SH-SY5Y (cell line): ENCODE measurements around the gene BHLHE40.

Source experiments
- GATA2 ChIP-seq: IDR thresholded peaks from 2 replicates; pipeline ENCODE4 v1.6.1; 2011; ENCODE audit warnings: mild to moderate bottlenecking, low read depth, low read length
- GATA3 ChIP-seq: IDR thresholded peaks from 2 replicates; pipeline ENCODE4 v1.6.1; 2011; ENCODE audit warnings: low read depth, mild to moderate bottlenecking, low read length, moderate library complexity

- TF ChIP-seq GATA2: no peak
- TF ChIP-seq GATA3: no peak
These were observed 28.3 kb upstream of the BHLHE40 start for GRCh38 chr3:4950948-4951347.
